ENCODE measurements around the gene SNUPN.

SNUPN gene

DNA sequence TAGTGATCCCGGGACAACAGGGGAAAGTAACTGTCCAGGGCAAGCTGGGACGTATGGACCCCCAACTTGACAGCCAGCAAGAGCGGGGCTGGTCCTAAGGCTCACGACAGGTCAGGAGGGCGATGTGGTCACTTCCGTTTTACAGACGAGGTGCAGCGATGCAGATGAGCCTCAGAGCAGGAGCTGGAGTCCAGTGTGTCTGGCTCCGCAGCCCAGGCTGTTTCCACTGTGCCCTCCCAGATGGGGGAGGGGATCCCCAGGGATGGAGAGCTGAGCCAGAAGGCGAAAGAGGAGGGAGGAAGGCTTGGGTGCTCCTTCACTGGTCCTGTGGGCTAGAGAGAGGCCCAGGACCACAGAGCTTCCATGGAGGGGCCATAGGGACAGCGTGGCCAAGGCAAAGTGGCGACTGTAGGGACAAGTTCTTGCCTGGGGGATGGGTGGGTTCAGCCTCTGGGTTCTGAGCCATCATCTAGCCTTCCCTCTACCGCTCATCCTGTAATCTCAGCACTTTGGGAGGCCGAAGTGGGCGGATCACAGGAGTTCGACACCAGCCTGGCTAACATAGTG lies 27.9 kb upstream of the SNUPN start:
- no peak overlapping the region for H3K4me3 ChIP-seq (ENCODE audit: low read depth, low read length)
- no peak for DNase-seq (ENCODE audit: low read depth)
- TF ChIP-seq, protein P1, sequence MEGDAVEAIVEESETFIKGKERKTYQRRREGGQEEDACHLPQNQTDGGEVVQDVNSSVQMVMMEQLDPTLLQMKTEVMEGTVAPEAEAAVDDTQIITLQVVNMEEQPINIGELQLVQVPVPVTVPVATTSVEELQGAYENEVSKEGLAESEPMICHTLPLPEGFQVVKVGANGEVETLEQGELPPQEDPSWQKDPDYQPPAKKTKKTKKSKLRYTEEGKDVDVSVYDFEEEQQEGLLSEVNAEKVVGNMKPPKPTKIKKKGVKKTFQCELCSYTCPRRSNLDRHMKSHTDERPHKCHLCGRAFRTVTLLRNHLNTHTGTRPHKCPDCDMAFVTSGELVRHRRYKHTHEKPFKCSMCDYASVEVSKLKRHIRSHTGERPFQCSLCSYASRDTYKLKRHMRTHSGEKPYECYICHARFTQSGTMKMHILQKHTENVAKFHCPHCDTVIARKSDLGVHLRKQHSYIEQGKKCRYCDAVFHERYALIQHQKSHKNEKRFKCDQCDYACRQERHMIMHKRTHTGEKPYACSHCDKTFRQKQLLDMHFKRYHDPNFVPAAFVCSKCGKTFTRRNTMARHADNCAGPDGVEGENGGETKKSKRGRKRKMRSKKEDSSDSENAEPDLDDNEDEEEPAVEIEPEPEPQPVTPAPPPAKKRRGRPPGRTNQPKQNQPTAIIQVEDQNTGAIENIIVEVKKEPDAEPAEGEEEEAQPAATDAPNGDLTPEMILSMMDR (IDR thresholded peaks at IDR 0.05; ENCODE audit: control insufficient read depth, extremely low read depth, insufficient read depth), result no peak

DNA sequence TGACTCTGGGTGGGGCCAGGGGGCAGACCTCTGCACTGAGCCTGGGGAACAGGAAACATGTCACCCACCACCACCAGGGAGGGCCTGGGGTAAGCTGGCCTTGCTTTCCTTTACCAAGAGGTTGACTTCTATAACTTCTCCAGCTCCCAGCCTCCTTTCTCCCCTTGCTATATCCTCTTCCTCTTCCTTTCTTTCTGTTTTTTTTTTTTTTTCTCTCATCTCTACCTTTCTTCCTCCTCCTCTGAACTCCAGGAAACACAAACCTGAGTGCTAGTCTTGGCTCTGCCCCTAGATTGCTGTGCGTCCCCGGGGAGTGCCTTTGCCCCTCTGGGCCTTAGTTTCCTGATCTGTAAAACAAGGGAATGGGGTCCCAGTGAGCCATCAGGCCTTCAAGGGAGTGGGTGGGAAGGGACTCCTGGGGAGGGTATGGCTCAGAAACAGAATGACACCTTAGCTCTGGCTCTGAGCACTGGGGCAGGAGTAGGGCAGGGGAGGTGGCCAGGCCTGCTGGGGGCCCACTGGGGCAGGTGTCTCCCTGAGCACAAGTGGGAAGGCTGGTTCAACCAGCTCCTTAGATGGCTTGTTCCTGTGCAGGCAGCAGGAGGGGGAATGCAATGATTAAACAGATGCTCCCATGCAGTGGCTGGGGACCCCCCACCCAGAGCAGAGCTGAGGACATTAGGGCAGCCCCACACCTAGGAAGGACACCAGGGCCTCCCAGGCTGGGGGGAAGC lies 26.5 kb upstream of the SNUPN start:
- DNase-seq (ENCODE audit: low read depth), result no peak
- TF ChIP-seq, protein P1 (IDR thresholded peaks at IDR 0.05; ENCODE audit: control insufficient read depth, extremely low read depth, insufficient read depth), result no peak
- H3K4me3 ChIP-seq (ENCODE audit: low read depth, low read length), result no peak overlapping the region

DNA sequence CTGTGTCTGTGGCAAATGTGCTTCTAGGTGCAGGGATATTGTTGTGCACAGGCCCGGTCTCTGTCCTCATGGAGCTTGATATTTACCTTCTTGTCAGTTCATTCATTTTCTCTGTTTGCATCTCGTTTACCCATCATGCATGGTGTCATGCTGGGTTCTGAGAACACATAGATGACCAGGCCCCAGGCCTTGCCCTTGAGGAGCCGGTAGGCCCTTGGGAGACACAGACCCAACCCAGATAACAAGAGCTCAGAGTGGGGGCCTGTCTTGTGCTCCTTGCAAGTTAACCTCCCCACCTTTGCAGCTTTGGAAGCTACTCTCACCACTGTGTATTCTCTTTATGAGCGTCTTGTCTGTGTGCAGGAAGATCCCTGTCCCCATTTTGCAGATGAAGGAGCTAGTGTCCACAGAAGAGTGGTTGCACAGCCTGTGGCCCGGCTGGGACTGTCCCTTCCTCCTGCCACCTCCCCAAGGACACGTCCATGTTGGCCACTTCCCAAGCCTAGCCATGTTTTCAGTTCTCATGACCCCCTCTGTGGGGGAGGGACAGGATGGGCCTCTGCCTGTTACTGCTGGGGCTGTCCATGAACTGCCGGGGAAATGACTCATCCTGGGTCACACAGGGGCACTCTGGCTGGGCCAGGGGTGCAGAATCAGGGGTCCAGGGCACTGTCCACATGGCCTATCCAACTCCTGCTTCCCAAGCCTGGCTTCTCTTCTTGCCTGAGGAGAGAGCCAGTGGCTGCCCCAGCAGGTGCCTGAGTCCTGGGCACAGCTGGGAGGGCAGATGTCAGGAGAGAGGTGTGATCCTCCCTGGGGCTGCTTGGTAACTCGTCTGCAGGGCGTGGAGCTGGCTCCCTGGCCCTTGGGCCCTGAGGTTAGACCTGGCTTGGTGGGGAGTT lies 25.6 kb upstream of the SNUPN start:
- H3K4me3 ChIP-seq (ENCODE audit: low read depth, low read length), result no peak overlapping the region
- no peak for DNase-seq (ENCODE audit: low read depth)
- TF ChIP-seq, protein P1 (IDR thresholded peaks at IDR 0.05; ENCODE audit: control insufficient read depth, extremely low read depth, insufficient read depth), result no peak

DNA sequence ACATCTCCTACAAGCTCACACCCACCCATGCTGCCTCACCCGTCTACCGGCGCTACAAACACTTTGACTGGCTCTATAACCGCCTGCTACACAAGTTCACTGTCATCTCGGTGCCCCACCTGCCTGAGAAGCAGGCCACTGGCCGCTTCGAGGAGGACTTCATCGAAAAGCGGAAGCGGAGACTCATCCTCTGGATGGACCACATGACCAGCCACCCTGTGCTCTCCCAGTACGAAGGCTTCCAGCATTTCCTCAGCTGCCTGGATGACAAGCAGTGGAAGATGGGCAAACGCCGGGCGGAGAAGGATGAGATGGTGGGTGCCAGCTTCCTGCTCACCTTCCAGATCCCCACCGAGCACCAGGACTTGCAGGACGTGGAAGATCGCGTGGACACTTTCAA lies 24.3 kb upstream of the SNUPN start:
- no peak overlapping the region for H3K4me3 ChIP-seq (ENCODE audit: low read depth, low read length)
- no peak for DNase-seq (ENCODE audit: low read depth)
- TF ChIP-seq, protein P1 (IDR thresholded peaks at IDR 0.05; ENCODE audit: control insufficient read depth, extremely low read depth, insufficient read depth), result no peak

DNA sequence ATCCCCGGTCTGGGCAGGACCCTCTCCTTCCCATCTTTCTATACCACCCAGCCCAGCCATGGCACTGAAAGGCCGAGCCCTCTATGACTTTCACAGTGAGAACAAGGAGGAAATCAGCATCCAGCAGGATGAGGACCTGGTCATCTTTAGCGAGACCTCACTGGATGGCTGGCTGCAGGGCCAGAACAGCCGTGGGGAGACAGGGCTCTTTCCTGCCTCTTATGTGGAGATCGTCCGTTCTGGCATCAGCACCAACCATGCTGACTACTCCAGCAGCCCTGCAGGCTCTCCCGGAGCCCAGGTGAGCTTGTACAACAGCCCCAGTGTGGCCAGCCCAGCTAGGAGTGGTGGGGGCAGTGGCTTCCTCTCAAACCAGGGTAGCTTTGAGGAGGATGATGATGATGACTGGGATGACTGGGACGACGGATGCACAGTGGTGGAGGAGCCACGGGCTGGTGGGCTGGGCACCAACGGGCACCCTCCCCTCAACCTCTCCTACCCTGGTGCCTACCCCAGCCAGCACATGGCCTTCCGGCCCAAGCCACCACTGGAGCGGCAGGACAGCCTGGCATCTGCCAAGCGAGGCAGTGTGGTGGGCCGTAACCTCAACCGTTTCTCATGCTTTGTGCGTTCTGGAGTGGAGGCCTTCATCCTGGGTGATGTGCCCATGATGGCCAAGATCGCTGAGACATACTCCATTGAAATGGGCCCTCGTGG lies 23.7 kb upstream of the SNUPN start:
- TF ChIP-seq, protein P1 (IDR thresholded peaks at IDR 0.05; ENCODE audit: control insufficient read depth, extremely low read depth, insufficient read depth), result no peak
- H3K4me3 ChIP-seq (ENCODE audit: low read depth, low read length), result peak overlapping the region; percentile 91

DNA sequence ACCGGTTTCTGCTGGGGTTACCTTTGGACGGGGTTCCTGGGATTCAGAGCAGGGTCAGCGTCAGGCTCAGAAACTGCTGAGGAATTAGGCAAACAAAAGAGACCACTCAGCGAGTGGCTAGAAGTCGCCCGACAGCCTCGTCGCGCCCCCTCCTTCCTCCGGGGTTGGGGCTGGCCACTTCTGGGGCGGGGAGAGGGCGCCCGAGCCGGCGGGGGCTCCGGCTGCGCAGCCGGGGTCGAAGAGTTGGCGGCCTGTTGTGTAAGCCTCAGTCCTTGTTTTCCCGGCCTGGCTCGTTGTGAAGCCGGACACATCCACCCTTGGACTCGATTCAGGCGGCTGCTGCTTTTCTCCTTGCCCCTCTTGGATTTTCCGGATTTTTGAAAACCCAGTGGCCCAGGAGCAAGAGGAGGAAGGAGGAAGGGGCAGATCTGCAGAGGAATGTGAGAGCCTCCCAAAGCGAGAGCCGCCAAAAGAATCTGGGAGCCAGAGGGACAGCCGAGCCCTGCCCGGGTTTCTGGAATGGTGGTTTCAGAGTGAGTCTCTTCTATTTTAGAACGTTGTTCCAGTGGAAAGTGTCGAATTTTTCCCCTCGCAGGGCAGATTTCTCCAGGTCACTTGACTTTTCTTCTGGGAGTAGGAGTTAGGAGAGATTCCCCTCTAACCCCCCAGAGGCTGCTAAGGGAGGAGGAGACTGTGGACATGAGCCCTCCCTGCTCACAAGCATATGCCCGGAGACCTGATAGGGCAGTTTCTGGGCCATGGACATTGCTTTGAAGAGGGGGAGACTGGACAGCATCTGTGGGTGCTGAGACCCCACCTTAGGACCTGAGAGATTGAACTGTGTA lies 22.9 kb upstream of the SNUPN start:
- TF ChIP-seq, protein P1 (IDR thresholded peaks at IDR 0.05; ENCODE audit: control insufficient read depth, extremely low read depth, insufficient read depth), result no peak

More for the DNA sequence above, 23.7 kb upstream of the SNUPN start:
- DNase-seq (ENCODE audit: low read depth), result no peak

More for the DNA sequence above, 22.9 kb upstream of the SNUPN start:
- peak overlapping the region; percentile 91 for H3K4me3 ChIP-seq (ENCODE audit: low read depth, low read length)
- DNase-seq (ENCODE audit: low read depth), result no peak
